ENCODE data around the gene VTI1B.

- TF ChIP-seq SUZ12 (IDR thresholded peaks at IDR 0.05), result no peak
- no peak for TF ChIP-seq SP1 (IDR thresholded peaks at IDR 0.05)
- no peak for TF ChIP-seq BHLHE40 (IDR thresholded peaks at IDR 0.05; ENCODE audit: borderline replicate concordance)
- TF ChIP-seq L3MBTL2 (conservative IDR thresholded peaks at IDR 0.05), result no peak
- TF ChIP-seq FOXM1 (IDR thresholded peaks at IDR 0.05; ENCODE audit: borderline replicate concordance), result no peak
- no peak for TF ChIP-seq FOXK2 (IDR thresholded peaks at IDR 0.05)
- no peak for TF ChIP-seq NFRKB (IDR thresholded peaks at IDR 0.05)
- TF ChIP-seq ELF4 (IDR thresholded peaks at IDR 0.05), result no peak
Measured at GRCh38 chr14:67650694-67651093, 23.7 kb downstream of the VTI1B start.

Data from HEK293T (cell line).